Osteocyte (in vitro differentiated cells): Measurements from ENCODE around the gene LAMB1. TPM values are rescaled to one million over a fixed set of nuclear protein-coding genes. Genes with fewer than 3 reads are reported as not detected.

Experiments used
- DNase-seq: peaks from one replicate; pipeline ENCODE4 v3.0.0; 2021; ENCODE audit warnings: mixed read lengths; ENCODE audit not compliant: unreplicated experiment; ENCODE audit errors: extremely low spot score
- H3K27ac Mint-ChIP-seq: one replicate; pipeline ENCODE4 v1.8.0; 2021; ENCODE audit warnings: mild to moderate bottlenecking, mixed read lengths; ENCODE audit not compliant: unreplicated experiment
- H3K27me3 Mint-ChIP-seq: one replicate; pipeline ENCODE4 v1.8.0; 2021; ENCODE audit warnings: mixed read lengths; ENCODE audit not compliant: unreplicated experiment
- H3K36me3 Mint-ChIP-seq: one replicate; pipeline ENCODE4 v1.8.0; 2021; ENCODE audit warnings: mixed read lengths; ENCODE audit not compliant: unreplicated experiment
- H3K4me1 Mint-ChIP-seq: one replicate; pipeline ENCODE4 v1.8.0; 2021; ENCODE audit warnings: mixed read lengths; ENCODE audit not compliant: unreplicated experiment
- H3K4me3 Mint-ChIP-seq: one replicate; pipeline ENCODE4 v1.8.0; 2021; ENCODE audit warnings: mild to moderate bottlenecking, moderate library complexity, mixed read lengths; ENCODE audit not compliant: unreplicated experiment
- H3K9me3 Mint-ChIP-seq: one replicate; pipeline ENCODE4 v1.8.0; 2021; ENCODE audit warnings: mixed read lengths; ENCODE audit not compliant: unreplicated experiment
- CTCF ChIP-seq: fragments of 200-600 bp; sonication (generic); IDR thresholded peaks from 2 replicates; pipeline ENCODE4 v1.5.0; 2021; ENCODE audit warnings: antibody characterized with exemption, mild to moderate bottlenecking, moderate library complexity
- total RNA-seq: library from RNA; stranded (reverse); gene quantifications from 2 replicates; pipeline ENCODE4 v1.2.1, GENCODE V29; 2021

LAMB1 gene
- total RNA-seq, 1 donor from 2014 or later = 1,014 TPM

- peaks cover 11% of the 10 kb centered on the region for H3K4me1 Mint-ChIP-seq
- no peak for TF ChIP-seq CTCF
Measured at GRCh38 chr7:108045669-108046068, 42.7 kb upstream of the LAMB1 start.

GRCh38 chr7:108045154-108045553 lies 42.2 kb upstream of the LAMB1 start:
- no peaks in the 10 kb centered on the region for H3K27me3 Mint-ChIP-seq
- no peaks in the 10 kb centered on the region for H3K36me3 Mint-ChIP-seq
- no peaks in the 10 kb centered on the region for H3K9me3 Mint-ChIP-seq
- no peak overlapping the region for H3K4me3 Mint-ChIP-seq
- no peak for DNase-seq
- no peak for TF ChIP-seq CTCF
- H3K27ac Mint-ChIP-seq = no peak overlapping the region
- peaks cover 11% of the 10 kb centered on the region for H3K4me1 Mint-ChIP-seq

More at GRCh38 chr7:108045669-108046068, 42.7 kb upstream of the LAMB1 start:
- H3K4me3 Mint-ChIP-seq = no peak overlapping the region
- no peak overlapping the region for H3K27ac Mint-ChIP-seq
- H3K36me3 Mint-ChIP-seq = no peaks in the 10 kb centered on the region
- no peaks in the 10 kb centered on the region for H3K9me3 Mint-ChIP-seq
- DNase-seq = no peak
- no peaks in the 10 kb centered on the region for H3K27me3 Mint-ChIP-seq

GRCh38 chr7:108044345-108044744 lies 41.4 kb upstream of the LAMB1 start:
- Mint-ChIP-seq H3K9me3 (no peaks in the 10 kb centered on the region), H3K27ac (no peak overlapping the region), H3K4me3 (no peak overlapping the region), H3K4me1 (peaks cover 11% of the 10 kb centered on the region), H3K36me3 (no peaks in the 10 kb centered on the region), H3K27me3 (no peaks in the 10 kb centered on the region)
- no peak for DNase-seq
- TF ChIP-seq CTCF = no peak

GRCh38 chr7:108038986-108039385 lies 36.0 kb upstream of the LAMB1 start:
- Mint-ChIP-seq H3K9me3 (no peaks in the 10 kb centered on the region), H3K4me1 (peaks cover 10% of the 10 kb centered on the region), H3K36me3 (no peaks in the 10 kb centered on the region), H3K27me3 (no peaks in the 10 kb centered on the region), H3K4me3 (no peak overlapping the region), H3K27ac (no peak overlapping the region)
- no peak for DNase-seq
- TF ChIP-seq CTCF = no peak

GRCh38 chr7:108037741-108038140 lies 34.8 kb upstream of the LAMB1 start:
- Mint-ChIP-seq H3K27me3 (no peaks in the 10 kb centered on the region), H3K9me3 (no peaks in the 10 kb centered on the region), H3K27ac (no peak overlapping the region), H3K4me3 (no peak overlapping the region), H3K4me1 (peaks cover 10% of the 10 kb centered on the region), H3K36me3 (no peaks in the 10 kb centered on the region)
- DNase-seq = no peak
- no peak for TF ChIP-seq CTCF
